ENCODE results near the gene USP12.

USP12 gene

DNA sequence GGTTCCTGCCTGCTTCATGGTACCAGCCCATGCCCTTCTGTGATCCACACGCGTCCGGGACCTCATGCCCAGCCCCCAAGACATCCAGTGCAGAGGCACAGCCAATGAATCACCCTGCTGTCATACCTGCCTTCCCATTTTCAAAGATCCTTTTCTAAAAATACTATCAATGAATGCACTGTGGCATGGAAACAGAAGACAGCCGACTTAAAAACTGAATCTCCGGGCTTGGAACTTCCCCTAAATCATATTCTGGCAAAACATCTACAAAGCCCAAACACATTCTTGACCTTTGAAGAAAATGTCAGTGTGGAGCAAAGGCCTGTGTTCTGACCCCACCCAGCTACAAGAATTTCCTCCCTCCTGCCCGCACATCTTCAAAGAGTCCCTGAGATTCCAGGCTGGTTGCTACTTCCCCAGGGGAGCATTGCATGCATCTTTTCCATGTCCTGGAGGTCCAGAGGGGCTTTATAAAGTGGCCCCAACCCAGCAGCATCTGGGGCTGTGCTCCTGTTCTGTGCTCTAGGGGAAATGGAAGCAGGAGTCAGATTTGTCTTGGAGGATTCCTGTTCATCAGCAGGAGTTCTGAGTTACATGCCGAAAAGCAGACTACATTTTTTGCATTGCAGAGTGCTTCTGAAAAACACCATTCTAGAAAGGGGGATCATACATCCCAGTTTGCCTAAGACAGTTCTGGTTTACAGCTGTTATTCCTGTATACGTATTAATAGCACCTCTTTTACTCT is 135.2 kb downstream of the USP12 start:
- Histone ChIP-seq H3K27ac (replicated peaks) (no peak overlapping the region), H3K4me3 (replicated peaks; ENCODE audit: insufficient read depth, low read length) (no peak overlapping the region), H3K27me3 (ENCODE audit: insufficient read depth, poor library complexity, severe bottlenecking) (peaks cover 5% of the 10 kb centered on the region)
- TF ChIP-seq GABPA (IDR thresholded peaks at IDR 0.05; ENCODE audit: low read depth) (no peak), POLR2AphosphoS5 (IDR thresholded peaks at IDR 0.05; ENCODE audit: low read depth) (no peak), CTCF (IDR thresholded peaks at IDR 0.05; ENCODE audit: insufficient read depth, low read length) (no peak), SPI1 (IDR thresholded peaks at IDR 0.05; ENCODE audit: borderline replicate concordance, low read depth) (no peak)
- TF ChIP-seq, protein P1, sequence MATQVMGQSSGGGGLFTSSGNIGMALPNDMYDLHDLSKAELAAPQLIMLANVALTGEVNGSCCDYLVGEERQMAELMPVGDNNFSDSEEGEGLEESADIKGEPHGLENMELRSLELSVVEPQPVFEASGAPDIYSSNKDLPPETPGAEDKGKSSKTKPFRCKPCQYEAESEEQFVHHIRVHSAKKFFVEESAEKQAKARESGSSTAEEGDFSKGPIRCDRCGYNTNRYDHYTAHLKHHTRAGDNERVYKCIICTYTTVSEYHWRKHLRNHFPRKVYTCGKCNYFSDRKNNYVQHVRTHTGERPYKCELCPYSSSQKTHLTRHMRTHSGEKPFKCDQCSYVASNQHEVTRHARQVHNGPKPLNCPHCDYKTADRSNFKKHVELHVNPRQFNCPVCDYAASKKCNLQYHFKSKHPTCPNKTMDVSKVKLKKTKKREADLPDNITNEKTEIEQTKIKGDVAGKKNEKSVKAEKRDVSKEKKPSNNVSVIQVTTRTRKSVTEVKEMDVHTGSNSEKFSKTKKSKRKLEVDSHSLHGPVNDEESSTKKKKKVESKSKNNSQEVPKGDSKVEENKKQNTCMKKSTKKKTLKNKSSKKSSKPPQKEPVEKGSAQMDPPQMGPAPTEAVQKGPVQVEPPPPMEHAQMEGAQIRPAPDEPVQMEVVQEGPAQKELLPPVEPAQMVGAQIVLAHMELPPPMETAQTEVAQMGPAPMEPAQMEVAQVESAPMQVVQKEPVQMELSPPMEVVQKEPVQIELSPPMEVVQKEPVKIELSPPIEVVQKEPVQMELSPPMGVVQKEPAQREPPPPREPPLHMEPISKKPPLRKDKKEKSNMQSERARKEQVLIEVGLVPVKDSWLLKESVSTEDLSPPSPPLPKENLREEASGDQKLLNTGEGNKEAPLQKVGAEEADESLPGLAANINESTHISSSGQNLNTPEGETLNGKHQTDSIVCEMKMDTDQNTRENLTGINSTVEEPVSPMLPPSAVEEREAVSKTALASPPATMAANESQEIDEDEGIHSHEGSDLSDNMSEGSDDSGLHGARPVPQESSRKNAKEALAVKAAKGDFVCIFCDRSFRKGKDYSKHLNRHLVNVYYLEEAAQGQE (IDR thresholded peaks at IDR 0.05; ENCODE audit: insufficient replicate concordance, low read depth): no peak
- DNase-seq (ENCODE audit: low read depth in 1 of 2, low spot score in 1 of 2): no peak

DNA sequence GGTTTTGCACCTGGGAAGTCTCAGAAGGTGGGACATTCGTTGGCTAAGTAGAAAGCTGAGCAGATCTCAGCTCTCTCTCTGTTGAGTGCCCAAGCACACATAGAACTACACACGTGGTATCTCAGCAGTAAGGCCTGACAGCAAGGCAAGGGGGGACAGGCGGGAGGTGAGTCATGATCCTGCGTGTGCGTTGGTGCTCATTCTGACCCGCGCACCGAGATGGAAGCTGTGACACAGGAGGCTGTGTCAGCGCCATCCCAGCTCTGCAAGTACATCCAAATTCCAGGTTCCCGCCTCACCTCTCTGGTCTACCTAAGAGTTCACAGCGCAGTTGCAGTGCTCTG is 135.7 kb downstream of the USP12 start:
- Histone ChIP-seq H3K27me3 (ENCODE audit: insufficient read depth, poor library complexity, severe bottlenecking) (peaks cover 5% of the 10 kb centered on the region), H3K27ac (replicated peaks) (no peak overlapping the region), H3K4me3 (replicated peaks; ENCODE audit: insufficient read depth, low read length) (no peak overlapping the region)
- TF ChIP-seq GABPA (IDR thresholded peaks at IDR 0.05; ENCODE audit: low read depth) (no peak), CTCF (IDR thresholded peaks at IDR 0.05; ENCODE audit: insufficient read depth, low read length) (no peak), POLR2AphosphoS5 (IDR thresholded peaks at IDR 0.05; ENCODE audit: low read depth) (no peak), SPI1 (IDR thresholded peaks at IDR 0.05; ENCODE audit: borderline replicate concordance, low read depth) (no peak)
- TF ChIP-seq, protein P1 (IDR thresholded peaks at IDR 0.05; ENCODE audit: insufficient replicate concordance, low read depth): no peak
- no peak for DNase-seq (ENCODE audit: low read depth in 1 of 2, low spot score in 1 of 2)

- Histone ChIP-seq H3K4me3 (replicated peaks; ENCODE audit: insufficient read depth, low read length) (no peak overlapping the region), H3K27me3 (ENCODE audit: insufficient read depth, poor library complexity, severe bottlenecking) (peaks cover 8% of the 10 kb centered on the region), H3K27ac (replicated peaks) (no peak overlapping the region)
- TF ChIP-seq SPI1 (IDR thresholded peaks at IDR 0.05; ENCODE audit: borderline replicate concordance, low read depth): no peak
- TF ChIP-seq CTCF (IDR thresholded peaks at IDR 0.05; ENCODE audit: insufficient read depth, low read length): no peak
- TF ChIP-seq, protein P1 (IDR thresholded peaks at IDR 0.05; ENCODE audit: insufficient replicate concordance, low read depth): no peak
- DNase-seq (ENCODE audit: low read depth in 1 of 2, low spot score in 1 of 2): no peak
Measured at GRCh38 chr13:27034678-27035111, 136.9 kb downstream of the USP12 start.

All from HL-60 (cell line).